HFFc6 (cell line): ENCODE results near the gene ZSCAN22. TPM values are rescaled to one million over a fixed set of nuclear protein-coding genes. Genes with fewer than 3 reads are reported as not detected.

Experiments
- DNase-seq: peaks from one replicate; pipeline ENCODE4 v3.0.0-alpha.2; 2018
- H3K27ac Mint-ChIP-seq: 2 replicates; pipeline ENCODE4 v1.8.0; 2020; ENCODE audit warnings: mild to moderate bottlenecking, mixed read lengths
- H3K27me3 Mint-ChIP-seq: 2 replicates; pipeline ENCODE4 v1.8.0; 2021; ENCODE audit warnings: mild to moderate bottlenecking, moderate library complexity, mixed read lengths; ENCODE audit not compliant: insufficient read depth
- H3K36me3 Mint-ChIP-seq: 2 replicates; pipeline ENCODE4 v1.8.0; 2021; ENCODE audit warnings: low read depth, mixed read lengths
- H3K4me1 Mint-ChIP-seq: 2 replicates; pipeline ENCODE4 v1.8.0; 2020; ENCODE audit warnings: low read depth, mixed read lengths
- H3K4me3 Mint-ChIP-seq: 2 replicates; pipeline ENCODE4 v1.8.0; 2020; ENCODE audit warnings: mild to moderate bottlenecking, moderate library complexity, mixed read lengths
- H3K9me3 Mint-ChIP-seq: 2 replicates; pipeline ENCODE4 v1.8.0; 2020; ENCODE audit warnings: mild to moderate bottlenecking, mixed read lengths
- CTCF ChIP-seq: fragments of 200-600 bp; sonication (generic); IDR thresholded peaks from 2 replicates; pipeline ENCODE4 v1.5.0; 2021; ENCODE audit warnings: antibody characterized with exemption, mild to moderate bottlenecking
- total RNA-seq, 6 experiments: library from RNA; stranded (reverse); fragmentation: NEBNext Ultra II Directional; extraction: Animal tissue kit (Norgen Biotek cat#: 25700); gene quantifications; 2 replicates in 1 of 6; 3 replicates in 5 of 6; pipeline ENCODE4 v1.2.3, GENCODE V29; 2021

The ZSCAN22 gene
- total RNA-seq, 6 experiments from 2014 or later: 2.5 to 3.0 (median 2.8) TPM

GRCh38 chr19:58279042-58279924 is 47.5 kb upstream of the ZSCAN22 start:
- no peak for TF ChIP-seq CTCF
- Mint-ChIP-seq H3K9me3 (peaks cover 57% of the 10 kb centered on the region), H3K4me3 (peak overlapping the region; percentile 99), H3K36me3 (peaks cover 70% of the 10 kb centered on the region), H3K4me1 (peaks cover 41% of the 10 kb centered on the region), H3K27ac (peak overlapping the region; percentile 95), H3K27me3 (peaks cover 2% of the 10 kb centered on the region)
- peak; percentile 19 for DNase-seq

- peaks cover 66% of the 10 kb centered on the region for H3K36me3 Mint-ChIP-seq
- peak overlapping the region; percentile 95; the same call in 1 of the 2 replicates for H3K27ac Mint-ChIP-seq
- peaks cover 2% of the 10 kb centered on the region for H3K27me3 Mint-ChIP-seq
- peak overlapping the region; percentile 99 for H3K4me3 Mint-ChIP-seq
- peaks cover 51% of the 10 kb centered on the region for H3K9me3 Mint-ChIP-seq
- no peak for TF ChIP-seq CTCF
- peaks cover 35% of the 10 kb centered on the region for H3K4me1 Mint-ChIP-seq
- DNase-seq: no peak
Measured at GRCh38 chr19:58279925-58280316, 46.9 kb upstream of the ZSCAN22 start.

- H3K4me3 Mint-ChIP-seq: no peak overlapping the region
- H3K36me3 Mint-ChIP-seq: peaks cover 86% of the 10 kb centered on the region
- no peak for DNase-seq
- H3K27ac Mint-ChIP-seq: no peak overlapping the region
- no peaks in the 10 kb centered on the region; the same call in none of the 2 replicates for H3K27me3 Mint-ChIP-seq
- peaks cover 24% of the 10 kb centered on the region for H3K4me1 Mint-ChIP-seq
- no peak for TF ChIP-seq CTCF
- peaks cover 27% of the 10 kb centered on the region for H3K9me3 Mint-ChIP-seq
Measured at GRCh38 chr19:58284199-58284598, 42.6 kb upstream of the ZSCAN22 start.

- Mint-ChIP-seq H3K4me1 (no peaks in the 10 kb centered on the region), H3K36me3 (peaks cover 91% of the 10 kb centered on the region), H3K4me3 (no peak overlapping the region), H3K9me3 (peaks cover 75% of the 10 kb centered on the region), H3K27ac (no peak overlapping the region), H3K27me3 (peaks cover 2% of the 10 kb centered on the region; the same call in 1 of the 2 replicates)
- DNase-seq: no peak
- no peak for TF ChIP-seq CTCF
Measured at GRCh38 chr19:58291943-58292342, 34.9 kb upstream of the ZSCAN22 start.

GRCh38 chr19:58294743-58295374 is 31.9 kb upstream of the ZSCAN22 start:
- Mint-ChIP-seq H3K9me3 (peaks cover 82% of the 10 kb centered on the region), H3K4me3 (no peak overlapping the region), H3K27me3 (peaks cover 2% of the 10 kb centered on the region; the same call in 1 of the 2 replicates), H3K4me1 (no peaks in the 10 kb centered on the region), H3K36me3 (peaks cover 87% of the 10 kb centered on the region), H3K27ac (no peak overlapping the region)
- DNase-seq: no peak
- TF ChIP-seq CTCF: no peak
